CD8-positive, alpha-beta memory T cell (primary cell): ENCODE measurements around the gene GABBR1. TPM values are rescaled to one million over a fixed set of nuclear protein-coding genes. Genes with fewer than 3 reads are reported as not detected.

ENCODE experiments used
- CTCF ChIA-PET: fragments of 350-600 bp; sonication (Branson Sonifier 250); formaldehyde crosslinking; loops from one replicate; lab custom pipeline; 2021; ENCODE audit warnings: antibody characterized with exemption; lab: Charles Lee
- POLR2A ChIA-PET: fragments of 350-600 bp; sonication (Branson Sonifier 250); formaldehyde crosslinking; loops from one replicate; lab custom pipeline; 2021; ENCODE audit warnings: antibody characterized with exemption; lab: Charles Lee
- DNase-seq, 5 donors: peaks; one replicate each; pipeline versions ENCODE4 v3.0.0 to v3.0.0-alpha.2; 2020 to 2022; ENCODE audit warnings: mixed read lengths in 1 of 5
- H3K27ac ChIP-seq: one replicate; pipeline ENCODE4 v1.7.0; 2013; ENCODE audit warnings: low read depth, mild to moderate bottlenecking, low read length, moderate library complexity
- H3K27me3 ChIP-seq: 2 replicates; pipeline ENCODE4 v1.7.0; 2013; ENCODE audit warnings: low read length, mild to moderate bottlenecking; ENCODE audit not compliant: insufficient read depth, poor library complexity, severe bottlenecking
- H3K36me3 ChIP-seq: 2 replicates; pipeline ENCODE4 v1.7.0; 2013; ENCODE audit warnings: mild to moderate bottlenecking, low read length, moderate library complexity; ENCODE audit not compliant: insufficient read depth
- H3K4me1 ChIP-seq: 2 replicates; pipeline ENCODE4 v1.7.0; 2013; ENCODE audit warnings: mild to moderate bottlenecking, low read length, moderate library complexity; ENCODE audit not compliant: insufficient read depth
- H3K4me3 ChIP-seq: 2 replicates; pipeline ENCODE4 v1.7.0; 2013; ENCODE audit warnings: mild to moderate bottlenecking, low read length
- H3K9me3 ChIP-seq: 2 replicates; pipeline ENCODE4 v1.7.0; 2013; ENCODE audit warnings: mild to moderate bottlenecking, low read length
- H3K27ac Mint-ChIP-seq, 8 donors: one replicate each; pipeline ENCODE4 v1.8.0; 2020 to 2021; ENCODE audit warnings: mixed read lengths in 8 of 8, mild to moderate bottlenecking in 6 of 8, inconsistent platforms in 3 of 8, moderate library complexity in 3 of 8
- H3K27me3 Mint-ChIP-seq, 2 donors: one replicate each; pipeline ENCODE4 v1.8.0; 2020 to 2021; ENCODE audit warnings: mixed read lengths in 2 of 2, mild to moderate bottlenecking in 1 of 2, moderate library complexity in 1 of 2
- H3K36me3 Mint-ChIP-seq, 3 donors: one replicate each; pipeline ENCODE4 v1.8.0; 2020 to 2021; ENCODE audit warnings: mixed read lengths in 3 of 3, inconsistent platforms in 1 of 3, mild to moderate bottlenecking in 1 of 3
- H3K4me1 Mint-ChIP-seq, 3 donors: one replicate each; pipeline ENCODE4 v1.8.0; 2020 to 2021; ENCODE audit warnings: mixed read lengths in 3 of 3, inconsistent platforms in 1 of 3, mild to moderate bottlenecking in 1 of 3
- H3K4me3 Mint-ChIP-seq, 7 donors: one replicate each; pipeline ENCODE4 v1.8.0; 2020 to 2021; ENCODE audit warnings: mixed read lengths in 7 of 7, mild to moderate bottlenecking in 6 of 7, moderate library complexity in 4 of 7, inconsistent platforms in 2 of 7
- H3K9me3 Mint-ChIP-seq, 5 donors: one replicate each; pipeline ENCODE4 v1.8.0; 2020 to 2022; ENCODE audit warnings: mixed read lengths in 5 of 5, mild to moderate bottlenecking in 3 of 5, moderate library complexity in 2 of 5, inconsistent platforms in 1 of 5
- polyA plus RNA-seq: library from polyadenylated mRNA; unstranded; fragments of 300-500 nt; fragmentation: Illumina TruSeq; gene quantifications from one replicate; pipeline ENCODE4 v1.2.3, GENCODE V29; 2021
- total RNA-seq, 2 experiments: library from RNA; stranded (reverse); gene quantifications; one replicate each; pipeline ENCODE4 v1.2.3, GENCODE V29; 2021

The GABBR1 gene
- total and polyA plus RNA-seq, 3 experiments from 2014 or later: 0.45 to 8.8 (median 8.3) TPM

GRCh38 chr6:29528988-29529560 lies 103.9 kb downstream of the GABBR1 start:
- Mint-ChIP-seq H3K27ac (no peak overlapping the region), H3K36me3 (no peaks in the 10 kb centered on the region), H3K9me3 (no peaks in the 10 kb centered on the region), H3K4me1 (no peaks in the 10 kb centered on the region), H3K4me3 (no peak overlapping the region), H3K27me3 (peaks cover 5 to 29% of the 10 kb centered on the region in 2 donors)
- H3K9me3 ChIP-seq: no peaks in the 10 kb centered on the region
- H3K4me3 ChIP-seq: no peak overlapping the region
- no peaks in the 10 kb centered on the region for H3K4me1 ChIP-seq
- no peaks in the 10 kb centered on the region for H3K27me3 ChIP-seq
- H3K36me3 ChIP-seq: no peaks in the 10 kb centered on the region
- ChIA-PET POLR2A (no interaction called here), CTCF (no interaction called here)
- DNase-seq: no peak
- no peak overlapping the region for H3K27ac ChIP-seq

- ChIA-PET CTCF (no interaction called here), POLR2A (no interaction called here)
- H3K36me3 Mint-ChIP-seq: no peaks in the 10 kb centered on the region
- H3K9me3 Mint-ChIP-seq: no peaks in the 10 kb centered on the region
- H3K4me3 Mint-ChIP-seq: no peak overlapping the region
- H3K27me3 Mint-ChIP-seq: peaks cover 6 to 29% of the 10 kb centered on the region in 2 donors
- peak overlapping the region in 1 of 8 donors; percentile 59 for H3K27ac Mint-ChIP-seq
- Histone ChIP-seq H3K36me3 (no peaks in the 10 kb centered on the region), H3K4me1 (no peaks in the 10 kb centered on the region), H3K27me3 (no peaks in the 10 kb centered on the region), H3K4me3 (no peak overlapping the region), H3K27ac (no peak overlapping the region), H3K9me3 (no peaks in the 10 kb centered on the region)
- DNase-seq: no peak
- no peaks in the 10 kb centered on the region for H3K4me1 Mint-ChIP-seq
Observed at GRCh38 chr6:29528300-29528931, 104.6 kb downstream of the GABBR1 start.

GRCh38 chr6:29527564-29527963 lies 105.4 kb downstream of the GABBR1 start:
- no peaks in the 10 kb centered on the region for H3K4me1 Mint-ChIP-seq
- H3K9me3 Mint-ChIP-seq: no peaks in the 10 kb centered on the region
- Histone ChIP-seq H3K36me3 (no peaks in the 10 kb centered on the region), H3K27me3 (no peaks in the 10 kb centered on the region), H3K9me3 (no peaks in the 10 kb centered on the region), H3K4me3 (no peak overlapping the region), H3K27ac (no peak overlapping the region), H3K4me1 (no peaks in the 10 kb centered on the region)
- no peak overlapping the region for H3K27ac Mint-ChIP-seq
- DNase-seq: no peak
- no peak overlapping the region for H3K4me3 Mint-ChIP-seq
- CTCF ChIA-PET: no interaction called here
- POLR2A ChIA-PET: no interaction called here
- H3K36me3 Mint-ChIP-seq: no peaks in the 10 kb centered on the region
- peaks cover 10 to 29% of the 10 kb centered on the region in 2 donors for H3K27me3 Mint-ChIP-seq

- Mint-ChIP-seq H3K4me1 (no peaks in the 10 kb centered on the region), H3K4me3 (no peak overlapping the region), H3K27ac (no peak overlapping the region), H3K9me3 (no peaks in the 10 kb centered on the region), H3K36me3 (no peaks in the 10 kb centered on the region), H3K27me3 (peaks cover 10 to 29% of the 10 kb centered on the region in 2 donors)
- no peaks in the 10 kb centered on the region for H3K36me3 ChIP-seq
- H3K9me3 ChIP-seq: no peaks in the 10 kb centered on the region
- no peak for DNase-seq
- H3K27ac ChIP-seq: no peak overlapping the region
- POLR2A ChIA-PET: no interaction called here
- H3K4me1 ChIP-seq: no peaks in the 10 kb centered on the region
- no peaks in the 10 kb centered on the region for H3K27me3 ChIP-seq
- no peak overlapping the region for H3K4me3 ChIP-seq
- CTCF ChIA-PET: no interaction called here
Observed at GRCh38 chr6:29527126-29527525, 105.9 kb downstream of the GABBR1 start.

GRCh38 chr6:29525311-29525639 lies 107.7 kb downstream of the GABBR1 start:
- H3K4me1 Mint-ChIP-seq: no peaks in the 10 kb centered on the region
- Histone ChIP-seq H3K4me1 (no peaks in the 10 kb centered on the region), H3K27ac (no peak overlapping the region), H3K27me3 (no peaks in the 10 kb centered on the region), H3K9me3 (no peaks in the 10 kb centered on the region), H3K36me3 (no peaks in the 10 kb centered on the region), H3K4me3 (no peak overlapping the region)
- no peak overlapping the region for H3K4me3 Mint-ChIP-seq
- no peaks in the 10 kb centered on the region for H3K36me3 Mint-ChIP-seq
- H3K27ac Mint-ChIP-seq: no peak overlapping the region
- H3K9me3 Mint-ChIP-seq: no peaks in the 10 kb centered on the region
- no peak for DNase-seq
- peaks cover 12 to 32% of the 10 kb centered on the region in 2 donors for H3K27me3 Mint-ChIP-seq
- ChIA-PET POLR2A (no interaction called here), CTCF (no interaction called here)

- Mint-ChIP-seq H3K27ac (no peak overlapping the region), H3K36me3 (no peaks in the 10 kb centered on the region), H3K27me3 (peaks cover 13 to 32% of the 10 kb centered on the region in 2 donors), H3K4me1 (no peaks in the 10 kb centered on the region), H3K4me3 (no peak overlapping the region), H3K9me3 (no peaks in the 10 kb centered on the region)
- POLR2A ChIA-PET: interaction anchor here (0.6 kb wide), 1 partner anchor 125 kb away, joined by 6 read pairs; no protein-coding TSS in a partner anchor
- Histone ChIP-seq H3K27ac (no peak overlapping the region), H3K27me3 (no peaks in the 10 kb centered on the region), H3K9me3 (no peaks in the 10 kb centered on the region), H3K36me3 (no peaks in the 10 kb centered on the region), H3K4me1 (no peaks in the 10 kb centered on the region), H3K4me3 (no peak overlapping the region)
- no peak for DNase-seq
- CTCF ChIA-PET: no interaction called here
Observed at GRCh38 chr6:29524444-29525310, 108.3 kb downstream of the GABBR1 start.

GRCh38 chr6:29524044-29524443 lies 108.9 kb downstream of the GABBR1 start:
- no peak for DNase-seq
- H3K9me3 Mint-ChIP-seq: no peaks in the 10 kb centered on the region
- H3K27ac Mint-ChIP-seq: no peak overlapping the region
- Histone ChIP-seq H3K4me1 (no peaks in the 10 kb centered on the region), H3K4me3 (no peak overlapping the region), H3K27me3 (no peaks in the 10 kb centered on the region), H3K27ac (no peak overlapping the region), H3K9me3 (no peaks in the 10 kb centered on the region), H3K36me3 (no peaks in the 10 kb centered on the region)
- POLR2A ChIA-PET: interaction anchor here (0.6 kb wide), 1 partner anchor 126 kb away, joined by 6 read pairs; no protein-coding TSS in a partner anchor
- no peak overlapping the region for H3K4me3 Mint-ChIP-seq
- CTCF ChIA-PET: no interaction called here
- H3K4me1 Mint-ChIP-seq: no peaks in the 10 kb centered on the region
- peaks cover 18 to 28% of the 10 kb centered on the region in 2 donors for H3K27me3 Mint-ChIP-seq
- no peaks in the 10 kb centered on the region for H3K36me3 Mint-ChIP-seq

GRCh38 chr6:29522227-29522626 lies 110.8 kb downstream of the GABBR1 start:
- ChIA-PET POLR2A (no interaction called here), CTCF (no interaction called here)
- peaks cover 19 to 20% of the 10 kb centered on the region in 2 donors for H3K27me3 Mint-ChIP-seq
- no peaks in the 10 kb centered on the region for H3K9me3 Mint-ChIP-seq
- H3K27me3 ChIP-seq: no peaks in the 10 kb centered on the region
- no peak overlapping the region for H3K27ac Mint-ChIP-seq
- H3K36me3 Mint-ChIP-seq: no peaks in the 10 kb centered on the region
- H3K36me3 ChIP-seq: no peaks in the 10 kb centered on the region
- H3K4me1 Mint-ChIP-seq: no peaks in the 10 kb centered on the region
- no peak overlapping the region for H3K4me3 ChIP-seq
- no peak for DNase-seq
- no peak overlapping the region for H3K4me3 Mint-ChIP-seq
- H3K4me1 ChIP-seq: no peaks in the 10 kb centered on the region
- H3K9me3 ChIP-seq: no peaks in the 10 kb centered on the region
- H3K27ac ChIP-seq: no peak overlapping the region
